SK-N-MC (cell line): Measurements from ENCODE around the gene MEIOB.
"Not testable (repeated sequence)": the region's sequence is repeated elsewhere in the genome, so short reads cannot be mapped to it uniquely, and the experiment has no call there.

Experiments used
- DNase-seq: peaks from one replicate; pipeline ENCODE4 v3.0.0-alpha.2; 2011; ENCODE audit warnings: low read depth, low spot score
- H3K27ac ChIP-seq: fragments of 200-600 bp; sonication (generic); 2 replicates; pipeline ENCODE4 v1.5.1; 2016; ENCODE audit warnings: mixed run types
- H3K36me3 ChIP-seq: fragments of 200-600 bp; sonication (generic); 2 replicates; pipeline ENCODE4 v1.6.1; 2017; ENCODE audit warnings: antibody characterized with exemption, low read length, mixed read lengths; ENCODE audit not compliant: insufficient read depth
- H3K4me3 ChIP-seq: fragments of 200-600 bp; sonication (generic); 2 replicates; pipeline ENCODE4 v1.5.1; 2016
- H3K9ac ChIP-seq: fragments of 200-600 bp; sonication (generic); 2 replicates; pipeline ENCODE4 v1.8.0; 2017; ENCODE audit warnings: mixed run types, mixed read lengths; ENCODE audit not compliant: insufficient read length
- H3K9me3 ChIP-seq: fragments of 200-600 bp; sonication (generic); 2 replicates; pipeline ENCODE4 v1.6.1; 2017; ENCODE audit warnings: low read depth, mild to moderate bottlenecking, antibody characterized with exemption, low read length, moderate library complexity, mixed read lengths
- EZH2 ChIP-seq: fragments of 200-600 bp; sonication (generic); IDR thresholded peaks from one replicate; pipeline ENCODE4 v1.6.1; 2017; ENCODE audit warnings: antibody characterized with exemption
- FOXP2 ChIP-seq: optimal IDR thresholded peaks from 2 replicates; pipeline ENCODE3; 2011; ENCODE audit warnings: mild to moderate bottlenecking, moderate library complexity; ENCODE audit not compliant: insufficient read depth; ENCODE audit errors: extremely low read length, control extremely low read depth
- POLR2AphosphoS5 ChIP-seq: IDR thresholded peaks from 2 replicates; pipeline ENCODE4 v1.6.1; 2012; ENCODE audit warnings: mild to moderate bottlenecking, low read depth, low read length, borderline replicate concordance

Gene MEIOB

GRCh38 chr16:1887711-1888354 is 15.9 kb upstream of the MEIOB start:
- H3K4me3 ChIP-seq, result no peak overlapping the region

DNA sequence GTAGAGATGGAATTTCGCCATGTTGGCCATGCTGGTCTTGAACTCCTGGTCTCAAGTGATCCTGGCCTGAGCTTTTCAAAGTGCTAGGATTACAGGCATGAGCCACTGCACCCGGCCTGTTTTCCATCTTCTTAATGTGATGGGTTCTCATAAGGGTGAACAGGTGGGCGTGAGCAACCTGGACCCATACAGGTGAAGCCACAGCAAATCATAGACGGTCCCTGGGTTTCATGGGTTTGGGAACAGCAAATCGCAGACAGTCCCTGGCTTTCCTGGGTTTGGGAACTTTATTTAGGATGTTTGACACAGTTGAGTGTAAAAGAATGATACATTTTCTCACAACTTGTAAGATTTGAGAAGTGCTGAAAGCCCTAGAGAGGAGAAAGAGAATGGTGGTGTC is 12.9 kb upstream of the MEIOB start:
- no peak for DNase-seq
- Histone ChIP-seq H3K4me3 (no peak overlapping the region), H3K9me3 (no peaks in the 10 kb centered on the region), H3K9ac (no peak overlapping the region), H3K27ac (no peak overlapping the region), H3K36me3 (no peaks in the 10 kb centered on the region)
- TF ChIP-seq POLR2AphosphoS5 (no peak), EZH2 (no peak), FOXP2 (no peak)

More at GRCh38 chr16:1887711-1888354, 15.9 kb upstream of the MEIOB start:
- TF ChIP-seq FOXP2 (no peak), EZH2 (no peak), POLR2AphosphoS5 (no peak)
- H3K36me3 ChIP-seq, result no peaks in the 10 kb centered on the region
- DNase-seq, result no peak
- no peak overlapping the region for H3K27ac ChIP-seq
- H3K9me3 ChIP-seq, result no peaks in the 10 kb centered on the region
- H3K9ac ChIP-seq, result no peak overlapping the region

- Histone ChIP-seq H3K9me3 (no peaks in the 10 kb centered on the region), H3K36me3 (no peaks in the 10 kb centered on the region), H3K9ac (no peak overlapping the region), H3K27ac (no peak overlapping the region), H3K4me3 (no peak overlapping the region)
- DNase-seq, result no peak
- TF ChIP-seq FOXP2 (no peak), EZH2 (no peak), POLR2AphosphoS5 (no peak)
These were observed 12.3 kb upstream of the MEIOB start for GRCh38 chr16:1884155-1884760.

DNA sequence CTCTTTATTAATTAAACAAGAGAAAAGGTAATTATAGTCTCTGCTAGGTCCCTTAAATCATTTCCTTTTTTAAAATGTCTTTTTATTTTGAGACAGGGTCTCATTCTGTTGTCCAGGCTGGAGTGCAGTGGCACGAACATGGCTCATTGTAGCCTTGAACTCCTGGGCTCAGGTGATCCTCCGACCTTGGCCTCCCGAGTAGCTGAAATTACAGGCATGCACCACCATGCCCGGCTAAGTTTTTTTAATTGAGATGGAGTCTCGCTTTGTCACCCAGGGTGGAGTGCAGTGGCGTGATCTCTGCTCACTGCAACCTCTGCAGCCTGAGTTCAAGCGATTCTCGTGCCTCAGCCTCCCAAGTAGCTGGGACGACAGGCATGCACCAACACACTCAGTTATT is 9.2 kb upstream of the MEIOB start:
- DNase-seq, H3K9ac ChIP-seq, H3K36me3 ChIP-seq, H3K27ac ChIP-seq, H3K9me3 ChIP-seq, H3K4me3 ChIP-seq: not testable (repeated sequence)

GRCh38 chr16:1879477-1879876 is 7.5 kb upstream of the MEIOB start:
- no peak for DNase-seq
- Histone ChIP-seq H3K9ac (no peak overlapping the region), H3K9me3 (no peaks in the 10 kb centered on the region), H3K27ac (no peak overlapping the region), H3K36me3 (no peaks in the 10 kb centered on the region), H3K4me3 (no peak overlapping the region)
- no peak for TF ChIP-seq POLR2AphosphoS5
- TF ChIP-seq EZH2, result no peak
- no peak for TF ChIP-seq FOXP2

GRCh38 chr16:1878256-1878655 is 6.3 kb upstream of the MEIOB start:
- no peak for DNase-seq
- H3K36me3 ChIP-seq, result no peaks in the 10 kb centered on the region
- no peaks in the 10 kb centered on the region for H3K9me3 ChIP-seq
- no peak overlapping the region for H3K27ac ChIP-seq
- no peak overlapping the region for H3K4me3 ChIP-seq
- no peak for TF ChIP-seq FOXP2
- TF ChIP-seq POLR2AphosphoS5, result no peak
- TF ChIP-seq EZH2, result no peak
- H3K9ac ChIP-seq, result no peak overlapping the region

DNA sequence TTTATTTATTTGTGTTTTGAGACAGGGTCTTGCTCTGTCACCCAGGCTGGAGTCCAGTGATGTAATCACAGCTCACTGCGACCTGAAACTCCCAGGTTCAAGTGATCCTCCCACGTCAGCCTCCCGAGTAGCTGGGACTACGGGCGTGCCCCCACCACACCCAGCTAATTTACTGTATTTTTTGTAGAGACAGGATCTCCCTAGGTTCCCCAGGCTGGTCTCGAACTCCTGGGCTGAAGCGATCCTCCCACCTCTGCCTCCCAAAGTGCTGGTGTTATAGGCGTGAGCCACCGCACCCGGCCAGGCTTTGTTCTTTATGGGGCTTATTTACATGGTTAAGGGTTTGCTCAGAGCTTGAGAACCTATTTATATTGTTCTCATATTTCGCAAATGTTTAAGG is 5.8 kb upstream of the MEIOB start:
- no peak for TF ChIP-seq POLR2AphosphoS5
- TF ChIP-seq FOXP2, result no peak
- no peak for TF ChIP-seq EZH2
- DNase-seq, result no peak
- Histone ChIP-seq H3K27ac (no peak overlapping the region), H3K36me3 (no peaks in the 10 kb centered on the region), H3K9ac (no peak overlapping the region), H3K9me3 (no peaks in the 10 kb centered on the region), H3K4me3 (no peak overlapping the region)

DNA sequence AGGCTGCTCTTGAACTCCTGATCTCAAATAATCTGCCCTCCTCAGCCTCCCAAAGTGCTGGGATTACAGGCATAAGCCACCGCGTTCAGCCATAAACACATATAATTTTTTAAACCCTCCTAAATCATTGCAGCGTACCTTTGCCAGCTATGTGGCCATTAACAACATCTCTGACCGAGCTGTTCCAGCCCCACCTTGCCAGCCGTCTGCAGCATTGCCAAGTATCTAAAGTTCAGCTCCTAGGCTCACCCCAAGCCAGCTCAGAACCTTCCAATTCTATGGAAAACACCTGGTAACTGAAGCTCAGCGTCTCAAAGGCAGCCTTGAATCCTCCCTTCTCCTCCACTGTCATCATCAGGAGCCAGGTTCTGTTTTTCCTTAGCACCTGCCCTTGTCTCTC is 5.1 kb upstream of the MEIOB start:
- no peak overlapping the region for H3K4me3 ChIP-seq
- H3K27ac ChIP-seq, result no peak overlapping the region
- no peaks in the 10 kb centered on the region for H3K36me3 ChIP-seq
- TF ChIP-seq FOXP2, result no peak
- no peak for TF ChIP-seq EZH2
- TF ChIP-seq POLR2AphosphoS5, result no peak
- no peak overlapping the region for H3K9ac ChIP-seq
- DNase-seq, result no peak
- no peaks in the 10 kb centered on the region for H3K9me3 ChIP-seq

DNA sequence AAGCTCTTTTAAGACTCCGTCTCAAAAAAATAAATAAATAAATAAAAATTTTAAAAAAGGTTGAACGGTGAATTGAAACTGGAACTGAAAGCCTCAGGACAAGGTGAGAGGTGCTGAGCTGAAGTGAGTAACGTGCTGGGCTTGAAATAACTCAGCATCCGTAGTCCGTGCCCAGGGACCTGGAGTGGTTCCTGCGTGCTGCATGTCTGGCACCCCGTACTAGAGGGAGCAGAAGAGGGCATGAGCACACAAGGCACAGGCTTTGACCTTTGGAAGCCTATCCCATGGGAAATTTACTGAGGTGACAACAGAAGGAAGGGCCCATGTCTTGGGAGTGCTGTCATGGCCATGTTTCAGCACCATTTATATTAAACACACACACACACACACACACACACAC is 4.5 kb upstream of the MEIOB start:
- Histone ChIP-seq H3K36me3 (no peaks in the 10 kb centered on the region), H3K4me3 (no peak overlapping the region), H3K9me3 (no peaks in the 10 kb centered on the region), H3K9ac (no peak overlapping the region), H3K27ac (no peak overlapping the region)
- TF ChIP-seq EZH2, result no peak
- TF ChIP-seq POLR2AphosphoS5, result no peak
- no peak for TF ChIP-seq FOXP2
- DNase-seq, result no peak

DNA sequence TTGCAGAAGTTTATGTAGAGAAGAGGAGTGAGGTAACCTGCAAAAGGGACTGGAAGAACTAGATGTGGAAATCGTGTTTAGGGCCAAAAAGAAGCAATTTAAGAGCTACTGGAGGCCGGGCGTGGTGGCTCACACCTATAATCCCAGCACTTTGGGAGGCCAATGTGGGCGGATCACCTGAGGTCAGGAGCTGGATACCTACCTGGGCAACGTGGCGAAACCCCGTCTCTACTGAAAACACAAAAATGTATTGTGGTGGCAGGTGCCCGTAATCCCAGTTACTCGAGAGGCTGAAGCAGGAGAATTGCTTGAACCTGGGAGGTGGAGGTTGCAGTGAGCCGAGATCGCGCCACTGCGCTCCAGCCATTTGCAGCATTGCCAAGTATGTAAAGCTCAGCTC is 4.1 kb upstream of the MEIOB start:
- H3K9ac ChIP-seq, H3K27ac ChIP-seq, H3K9me3 ChIP-seq, H3K4me3 ChIP-seq, H3K36me3 ChIP-seq, DNase-seq: not testable (repeated sequence)
